DOHH2 (cell line): Measurements from ENCODE around the gene ABCF2.

Experiments
- H3F3A ChIP-seq: fragments of 200-600 bp; sonication (generic), shearing (Covaris generic); 2 replicates; pipeline ENCODE4 v1.6.0; 2016; ENCODE audit warnings: antibody characterized with exemption, mild to moderate bottlenecking; ENCODE audit not compliant: control insufficient read depth, insufficient read depth
- H3K27ac ChIP-seq: fragments of 200-600 bp; sonication (generic); 2 replicates; pipeline ENCODE4 v1.5.1; 2014; ENCODE audit warnings: low read depth, mild to moderate bottlenecking, low read length, moderate library complexity
- H3K27me3 ChIP-seq: fragments of 200-600 bp; sonication (generic); 2 replicates; pipeline ENCODE4 v1.6.1; 2014; ENCODE audit warnings: mild to moderate bottlenecking, low read length, mixed read lengths; ENCODE audit not compliant: control insufficient read depth
- H3K36me3 ChIP-seq: fragments of 200-600 bp; sonication (generic); 2 replicates; pipeline ENCODE4 v1.6.1; 2014; ENCODE audit warnings: mild to moderate bottlenecking, low read length, moderate library complexity, mixed read lengths; ENCODE audit not compliant: control insufficient read depth
- H3K4me1 ChIP-seq: fragments of 200-600 bp; sonication (generic); 2 replicates; pipeline ENCODE4 v1.6.1; 2014; ENCODE audit warnings: mild to moderate bottlenecking, low read length, mixed read lengths; ENCODE audit not compliant: control insufficient read depth
- H3K4me2 ChIP-seq: fragments of 200-600 bp; sonication (generic); 2 replicates; pipeline ENCODE4 v1.6.0; 2014; ENCODE audit warnings: mild to moderate bottlenecking, low read length, moderate library complexity
- H3K4me3 ChIP-seq: fragments of 200-600 bp; sonication (generic); 2 replicates; pipeline ENCODE4 v1.5.1; 2014; ENCODE audit warnings: mild to moderate bottlenecking, low read length, mixed read lengths
- H3K79me2 ChIP-seq: fragments of 200-600 bp; sonication (generic); 2 replicates; pipeline ENCODE4 v1.6.1; 2014; ENCODE audit warnings: mild to moderate bottlenecking, low read length, mixed read lengths; ENCODE audit not compliant: control insufficient read depth
- H3K9me2 ChIP-seq: fragments of 200-600 bp; sonication (generic); replicated peaks from 2 replicates; pipeline ENCODE4 v1.6.1; 2014; ENCODE audit warnings: mild to moderate bottlenecking, low read length, mixed read lengths; ENCODE audit not compliant: control insufficient read depth
- H3K9me3 ChIP-seq: fragments of 200-600 bp; sonication (generic); 2 replicates; pipeline ENCODE4 v1.6.1; 2014; ENCODE audit warnings: antibody characterized with exemption, low read length, mixed read lengths; ENCODE audit not compliant: control insufficient read depth, insufficient read depth
- H4K20me1 ChIP-seq: fragments of 200-600 bp; sonication (generic); 2 replicates; pipeline ENCODE4 v1.6.0; 2014; ENCODE audit warnings: low read depth, mild to moderate bottlenecking, antibody characterized with exemption, low read length, moderate library complexity; ENCODE audit not compliant: control insufficient read depth, insufficient read depth
- CTCF ChIP-seq: fragments of 200-600 bp; sonication (generic); IDR thresholded peaks from one replicate; pipeline ENCODE4 v1.5.1; 2014; ENCODE audit warnings: antibody characterized with exemption, mild to moderate bottlenecking, low read depth, low read length; ENCODE audit not compliant: poor library complexity, severe bottlenecking
- EZH2phosphoT487 ChIP-seq: fragments of 200-600 bp; sonication (generic); IDR thresholded peaks from 2 replicates; pipeline ENCODE4 v1.6.1; 2017; ENCODE audit warnings: borderline replicate concordance, mild to moderate bottlenecking, antibody characterized with exemption, low read length, moderate library complexity, mixed read lengths

Gene ABCF2

GRCh38 chr7:151237244-151238189 lies 10.5 kb upstream of the ABCF2 start:
- Histone ChIP-seq H3K27ac (no peak overlapping the region), H3K4me3 (no peak overlapping the region), H3K79me2 (peaks cover 27% of the 10 kb centered on the region), H3K4me2 (no peak overlapping the region), H3K9me2 (no peaks in the 10 kb centered on the region), H3K4me1 (peaks cover 21% of the 10 kb centered on the region), H3K36me3 (peaks cover 44% of the 10 kb centered on the region), H3F3A (no peaks in the 10 kb centered on the region), H3K27me3 (no peaks in the 10 kb centered on the region), H4K20me1 (0 out of 2 replicates have a peak, but pooled peaks cover 7% of the 10 kb centered on the region), H3K9me3 (no peaks in the 10 kb centered on the region)
- TF ChIP-seq CTCF (no peak), EZH2phosphoT487 (no peak)

GRCh38 chr7:151236406-151236805 lies 9.4 kb upstream of the ABCF2 start:
- no peaks in the 10 kb centered on the region for H3F3A ChIP-seq
- H3K9me3 ChIP-seq: no peaks in the 10 kb centered on the region
- peaks cover 45% of the 10 kb centered on the region for H3K36me3 ChIP-seq
- no peaks in the 10 kb centered on the region for H3K9me2 ChIP-seq
- H3K4me2 ChIP-seq: no peak overlapping the region
- peaks cover 28% of the 10 kb centered on the region for H3K4me1 ChIP-seq
- TF ChIP-seq CTCF: no peak
- TF ChIP-seq EZH2phosphoT487: no peak
- 0 out of 2 replicates have a peak, but pooled peaks cover 7% of the 10 kb centered on the region for H4K20me1 ChIP-seq
- H3K4me3 ChIP-seq: no peak overlapping the region
- peaks cover 31% of the 10 kb centered on the region for H3K79me2 ChIP-seq
- no peaks in the 10 kb centered on the region for H3K27me3 ChIP-seq
- no peak overlapping the region for H3K27ac ChIP-seq

DNA sequence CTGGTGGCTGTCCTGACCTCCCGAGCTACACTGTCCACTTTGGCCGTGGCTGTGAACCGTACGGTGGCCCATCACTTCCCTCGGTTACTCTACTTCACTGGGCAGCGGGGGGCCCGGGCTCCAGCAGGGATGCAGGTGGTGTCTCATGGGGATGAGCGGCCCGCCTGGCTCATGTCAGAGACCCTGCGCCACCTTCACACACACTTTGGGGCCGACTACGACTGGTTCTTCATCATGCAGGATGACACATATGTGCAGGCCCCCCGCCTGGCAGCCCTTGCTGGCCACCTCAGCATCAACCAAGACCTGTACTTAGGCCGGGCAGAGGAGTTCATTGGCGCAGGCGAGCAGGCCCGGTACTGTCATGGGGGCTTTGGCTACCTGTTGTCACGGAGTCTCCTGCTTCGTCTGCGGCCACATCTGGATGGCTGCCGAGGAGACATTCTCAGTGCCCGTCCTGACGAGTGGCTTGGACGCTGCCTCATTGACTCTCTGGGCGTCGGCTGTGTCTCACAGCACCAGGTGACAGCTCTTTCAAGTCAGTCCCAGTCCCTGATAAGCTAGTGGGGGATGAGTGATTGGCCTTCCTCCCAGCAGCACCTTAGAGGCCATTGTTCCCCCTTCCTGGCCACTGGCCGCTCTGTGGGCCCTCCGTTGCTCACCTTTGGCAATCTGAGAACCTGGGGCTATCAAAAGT lies 8.2 kb upstream of the ABCF2 start:
- Histone ChIP-seq H3K36me3 (peaks cover 45% of the 10 kb centered on the region), H3K27me3 (no peaks in the 10 kb centered on the region), H4K20me1 (0 out of 2 replicates have a peak, but pooled peaks cover 7% of the 10 kb centered on the region), H3K4me3 (no peak overlapping the region), H3F3A (peaks cover 4% of the 10 kb centered on the region; the same call in 1 of the 2 replicates), H3K79me2 (peaks cover 31% of the 10 kb centered on the region), H3K4me1 (peaks cover 31% of the 10 kb centered on the region), H3K27ac (no peak overlapping the region), H3K9me3 (no peaks in the 10 kb centered on the region), H3K9me2 (no peaks in the 10 kb centered on the region), H3K4me2 (no peak overlapping the region)
- TF ChIP-seq EZH2phosphoT487 (no peak), CTCF (no peak)
